SH-SY5Y (cell line): ENCODE data around the gene C1orf53.

Experiments used
- GATA2 ChIP-seq: IDR thresholded peaks from 2 replicates; pipeline ENCODE4 v1.6.1; 2011; ENCODE audit warnings: mild to moderate bottlenecking, low read depth, low read length
- GATA3 ChIP-seq: IDR thresholded peaks from 2 replicates; pipeline ENCODE4 v1.6.1; 2011; ENCODE audit warnings: low read depth, mild to moderate bottlenecking, low read length, moderate library complexity

Gene C1orf53

GRCh38 chr1:197915260-197915861 lies 12.9 kb downstream of the C1orf53 start:
- TF ChIP-seq GATA3 (no peak), GATA2 (no peak)

GRCh38 chr1:197915862-197916499 lies 13.6 kb downstream of the C1orf53 start:
- TF ChIP-seq GATA3, result no peak
- no peak for TF ChIP-seq GATA2

GRCh38 chr1:197916500-197916983 lies 14.1 kb downstream of the C1orf53 start:
- no peak for TF ChIP-seq GATA3

GRCh38 chr1:197917805-197918651 lies 15.6 kb downstream of the C1orf53 start:
- TF ChIP-seq GATA3 (no peak), GATA2 (no peak)

- TF ChIP-seq GATA3 (no peak), GATA2 (no peak)
Measured at GRCh38 chr1:197918807-197919345, 16.4 kb downstream of the C1orf53 start.

- no peak for TF ChIP-seq GATA3
- TF ChIP-seq GATA2, result no peak
Measured at GRCh38 chr1:197919346-197920066, 17.1 kb downstream of the C1orf53 start.

GRCh38 chr1:197920067-197920396 lies 17.6 kb downstream of the C1orf53 start:
- TF ChIP-seq GATA2 (no peak), GATA3 (no peak)

GRCh38 chr1:197920414-197921117 lies 18.1 kb downstream of the C1orf53 start:
- no peak for TF ChIP-seq GATA2
- TF ChIP-seq GATA3, result no peak

GRCh38 chr1:197921235-197922069 lies 19.0 kb downstream of the C1orf53 start:
- TF ChIP-seq GATA3 (no peak), GATA2 (no peak)

- TF ChIP-seq GATA2 (no peak), GATA3 (no peak)
Measured at GRCh38 chr1:197922070-197922390, 19.6 kb downstream of the C1orf53 start.

- no peak for TF ChIP-seq GATA3
- TF ChIP-seq GATA2, result no peak
Measured at GRCh38 chr1:197923038-197923437, 20.6 kb downstream of the C1orf53 start.

- TF ChIP-seq GATA2, result no peak
- no peak for TF ChIP-seq GATA3
Measured at GRCh38 chr1:197924516-197925123, 22.2 kb downstream of the C1orf53 start.

- no peak for TF ChIP-seq GATA2
- no peak for TF ChIP-seq GATA3
Measured at GRCh38 chr1:197927908-197928665, 25.7 kb downstream of the C1orf53 start.
